ENCODE results near the gene NEMF.

Gene NEMF

GRCh38 chr14:49732896-49733295, 119.7 kb downstream of the NEMF start:
- DNase-seq, result no peak

Data from NCI-H2107 (cell line).